HL-60/S4 treated with phorbol 12-myristate 13-acetate at 8.2 ng/mL for 4 days and 3 days (cell line): ENCODE measurements around the gene TMEM158.

Experiments
- in situ Hi-C: fragments of 300-500 bp; cut with MboI; formaldehyde crosslinking; loops from 2 replicates; pipeline ENCODE4 v1.15.0; 2022; ENCODE audit warnings: low sequenced_read_pairs

TMEM158 gene

GRCh38 chr3:45234250-45234649, 8.2 kb upstream of the TMEM158 start:
- in situ Hi-C loops: no loop called here

GRCh38 chr3:45232521-45232920, 6.4 kb upstream of the TMEM158 start:
- in situ Hi-C loops: no loop called here

- in situ Hi-C loops: no loop called here
These were observed 1.9 kb upstream of the TMEM158 start for GRCh38 chr3:45227946-45228345.

- in situ Hi-C loops: no loop called here
These were observed 1.2 kb upstream of the TMEM158 start for GRCh38 chr3:45227071-45227820.

GRCh38 chr3:45225465-45226205, 452 bp downstream of the TMEM158 start:
- in situ Hi-C loops: no loop called here

- in situ Hi-C loops: loop anchor here (25.0 kb wide), 2 partner anchors 188 to 262 kb away; partner anchors contain the start of gene CLEC3B
These were observed 1.1 kb downstream of the TMEM158 start for GRCh38 chr3:45224824-45225464.

- in situ Hi-C loops: loop anchor here (25.0 kb wide), 2 partner anchors 187 to 263 kb away; partner anchors contain the start of gene CLEC3B
These were observed 2.0 kb downstream of the TMEM158 start for GRCh38 chr3:45223889-45224727.

GRCh38 chr3:45219694-45220093, 6.4 kb downstream of the TMEM158 start:
- in situ Hi-C loops: loop anchor here (25.0 kb wide), 2 partner anchors 182 to 268 kb away; partner anchors contain the start of gene CLEC3B

GRCh38 chr3:45218578-45219390, 7.3 kb downstream of the TMEM158 start:
- in situ Hi-C loops: loop anchor here (25.0 kb wide), 2 partner anchors 181 to 269 kb away; partner anchors contain the start of gene CLEC3B

GRCh38 chr3:45216021-45216609, 10.0 kb downstream of the TMEM158 start:
- in situ Hi-C loops: loop anchor here (25.0 kb wide), 2 partner anchors 179 to 271 kb away; partner anchors contain the start of gene CLEC3B

- in situ Hi-C loops: loop anchor here (25.0 kb wide), 2 partner anchors 178 to 272 kb away; partner anchors contain the start of gene CLEC3B
These were observed 10.6 kb downstream of the TMEM158 start for GRCh38 chr3:45215466-45215865.

GRCh38 chr3:45214061-45214680, 11.9 kb downstream of the TMEM158 start:
- in situ Hi-C loops: loop anchor here (25.0 kb wide), 2 partner anchors 177 to 273 kb away; partner anchors contain the start of gene CLEC3B

- in situ Hi-C loops: loop anchor here (25.0 kb wide), 2 partner anchors 175 to 275 kb away; partner anchors contain the start of gene CLEC3B
These were observed 14.0 kb downstream of the TMEM158 start for GRCh38 chr3:45212095-45212468.

GRCh38 chr3:45211466-45212094, 14.5 kb downstream of the TMEM158 start:
- in situ Hi-C loops: loop anchor here (25.0 kb wide), 2 partner anchors 174 to 276 kb away; partner anchors contain the start of gene CLEC3B

- in situ Hi-C loops: loop anchor here (25.0 kb wide), 2 partner anchors 173 to 277 kb away; partner anchors contain the start of gene CLEC3B
These were observed 15.6 kb downstream of the TMEM158 start for GRCh38 chr3:45210308-45211041.

- in situ Hi-C loops: loop anchor here (25.0 kb wide), 2 partner anchors 172 to 278 kb away; partner anchors contain the start of gene CLEC3B
These were observed 16.6 kb downstream of the TMEM158 start for GRCh38 chr3:45209526-45209925.

GRCh38 chr3:45208586-45208985, 17.5 kb downstream of the TMEM158 start:
- in situ Hi-C loops: loop anchor here (25.0 kb wide), 2 partner anchors 171 to 279 kb away; partner anchors contain the start of gene CLEC3B
